Mesodermal cell (in vitro differentiated cells): ENCODE measurements around the gene RRP15.
A peak's percentile ranks its signal among the peaks of the same experiment; 100 is the strongest.

ENCODE experiments used
- H3K27ac ChIP-seq: 2 replicates; pipeline ENCODE4 v1.7.0; 2013; ENCODE audit warnings: mild to moderate bottlenecking, low read depth, low read length, moderate library complexity; ENCODE audit not compliant: severe bottlenecking
- H3K36me3 ChIP-seq: 2 replicates; pipeline ENCODE4 v1.7.1; 2013; ENCODE audit warnings: mild to moderate bottlenecking, low read length, moderate library complexity; ENCODE audit not compliant: control insufficient read depth, insufficient read depth
- H3K4me1 ChIP-seq: one replicate; pipeline ENCODE4 v1.7.1; 2013; ENCODE audit warnings: mild to moderate bottlenecking, low read length; ENCODE audit not compliant: insufficient read depth, control insufficient read depth, poor library complexity, severe bottlenecking
- H3K4me3 ChIP-seq: 2 replicates; pipeline ENCODE4 v1.7.0; 2013; ENCODE audit warnings: low read length, control low read depth, mild to moderate bottlenecking; ENCODE audit not compliant: insufficient read depth, poor library complexity, severe bottlenecking; ENCODE audit errors: extremely low read depth
- H3K9me3 ChIP-seq: 2 replicates; pipeline ENCODE4 v1.7.1; 2013; ENCODE audit warnings: mild to moderate bottlenecking, low read length, moderate library complexity; ENCODE audit not compliant: control insufficient read depth
- WGBS, 2 experiments: methylation state at CpG; one replicate each; pipeline ENCODE4 v1.1.5; 2013; ENCODE audit warnings: missing lambda C conversion rate in 2 of 2; ENCODE audit not compliant: insufficient coverage in 2 of 2; 5-methylcytosine and 5-hydroxymethylcytosine counted together

RRP15 gene

DNA sequence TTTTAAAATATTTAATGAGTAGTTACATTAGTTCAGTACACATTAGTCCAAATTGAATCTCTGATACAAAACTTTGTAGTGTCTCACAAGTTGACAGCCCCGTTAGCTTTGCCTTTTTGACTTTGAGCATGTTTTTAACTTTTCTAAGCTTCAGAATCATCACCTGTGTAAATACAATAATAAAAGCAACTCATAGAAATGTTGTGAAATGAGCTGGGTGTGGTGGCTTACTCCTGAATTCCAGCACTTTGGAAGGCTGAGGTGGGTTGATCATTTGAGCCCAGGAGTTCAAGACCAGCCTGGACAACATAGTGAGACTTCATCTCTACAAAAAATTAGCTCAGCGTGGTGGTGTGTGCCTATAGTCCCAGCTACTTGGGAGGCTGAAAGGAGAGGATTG, 11.1 kb downstream of the RRP15 start:
- H3K4me1 ChIP-seq: no peaks in the 10 kb centered on the region
- no peak overlapping the region for H3K4me3 ChIP-seq
- peaks cover 9% of the 10 kb centered on the region for H3K36me3 ChIP-seq
- no peak overlapping the region for H3K27ac ChIP-seq
- no peaks in the 10 kb centered on the region for H3K9me3 ChIP-seq
- WGBS, 2 experiments: 100% methylated on average over 1 of the region's 2 CpGs; no CpG with 5 or more reads in 1 of the 2 experiments

DNA sequence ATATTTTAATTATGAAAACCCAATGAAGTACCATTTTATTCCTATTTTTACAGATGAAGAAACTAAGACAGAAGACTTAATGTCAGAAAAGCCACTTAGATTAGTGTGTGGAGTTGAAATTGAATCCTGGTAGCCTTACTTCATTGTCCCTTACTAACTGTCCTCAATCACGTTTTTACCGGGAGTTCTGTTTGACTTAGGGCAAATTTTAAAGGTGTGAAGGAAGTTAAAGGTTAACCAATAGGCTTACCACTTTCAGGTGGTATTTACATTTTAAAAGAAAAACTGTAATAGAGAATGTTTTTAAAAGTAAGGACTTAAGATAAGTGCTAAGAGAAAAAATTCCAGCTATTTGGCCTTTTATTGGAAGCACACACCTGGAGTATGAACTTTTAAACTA, 12.4 kb downstream of the RRP15 start:
- no peak overlapping the region for H3K27ac ChIP-seq
- peaks cover 9% of the 10 kb centered on the region for H3K36me3 ChIP-seq
- no peak overlapping the region for H3K4me3 ChIP-seq
- no CpG with 5 or more reads among the region's 2 CpGs for WGBS, 2 experiments
- no peaks in the 10 kb centered on the region for H3K9me3 ChIP-seq
- no peaks in the 10 kb centered on the region for H3K4me1 ChIP-seq

DNA sequence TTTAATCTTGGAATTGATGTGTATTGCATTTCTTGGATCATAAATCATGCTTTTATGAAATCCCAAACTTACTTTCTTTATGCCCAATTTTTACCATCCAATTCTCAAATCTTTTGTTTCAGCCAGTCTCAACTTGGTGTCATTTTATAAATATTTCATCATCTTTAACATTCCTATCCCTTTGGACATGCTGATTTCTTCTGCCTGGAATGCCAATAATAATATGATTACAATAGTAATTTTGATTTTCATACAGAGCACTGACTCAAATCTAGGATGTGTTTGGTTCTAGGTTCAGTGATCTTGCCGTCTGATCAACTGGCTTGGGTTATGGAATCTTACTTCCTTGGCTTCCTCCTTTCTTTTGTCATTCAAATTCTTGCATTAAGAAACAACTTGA, 12.8 kb downstream of the RRP15 start:
- Histone ChIP-seq H3K36me3 (peaks cover 9% of the 10 kb centered on the region), H3K4me1 (no peaks in the 10 kb centered on the region), H3K9me3 (no peaks in the 10 kb centered on the region), H3K4me3 (no peak overlapping the region), H3K27ac (no peak overlapping the region)
- WGBS, 2 experiments: 80 to 100% methylated on average over 1 of the region's 1 CpG

DNA sequence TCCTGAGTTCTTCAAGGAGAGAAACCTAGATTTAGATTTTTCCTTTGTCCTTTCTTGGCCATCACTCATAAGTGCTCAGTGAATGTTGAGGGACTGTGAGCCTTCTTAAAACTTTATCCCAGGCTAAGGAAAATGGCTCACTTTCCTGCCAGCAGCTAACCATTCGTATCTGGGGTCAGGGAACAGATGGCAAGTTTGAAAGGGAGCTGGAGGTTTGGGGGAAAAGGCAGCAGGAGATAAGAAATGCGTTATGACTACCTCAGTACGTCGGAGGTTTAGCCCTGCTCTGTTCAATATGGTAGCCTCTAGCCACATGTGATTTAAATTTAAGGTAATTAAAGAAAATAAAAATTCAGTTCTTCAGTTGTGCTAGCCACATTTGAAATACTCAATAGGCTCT, 13.3 kb downstream of the RRP15 start:
- 82 to 89% methylated on average over 2 to 3 of the region's 4 CpGs for WGBS, 2 experiments
- H3K9me3 ChIP-seq: no peaks in the 10 kb centered on the region
- no peak overlapping the region for H3K4me3 ChIP-seq
- peaks cover 9% of the 10 kb centered on the region for H3K36me3 ChIP-seq
- H3K27ac ChIP-seq: peak overlapping the region; percentile 24
- no peaks in the 10 kb centered on the region for H3K4me1 ChIP-seq

DNA sequence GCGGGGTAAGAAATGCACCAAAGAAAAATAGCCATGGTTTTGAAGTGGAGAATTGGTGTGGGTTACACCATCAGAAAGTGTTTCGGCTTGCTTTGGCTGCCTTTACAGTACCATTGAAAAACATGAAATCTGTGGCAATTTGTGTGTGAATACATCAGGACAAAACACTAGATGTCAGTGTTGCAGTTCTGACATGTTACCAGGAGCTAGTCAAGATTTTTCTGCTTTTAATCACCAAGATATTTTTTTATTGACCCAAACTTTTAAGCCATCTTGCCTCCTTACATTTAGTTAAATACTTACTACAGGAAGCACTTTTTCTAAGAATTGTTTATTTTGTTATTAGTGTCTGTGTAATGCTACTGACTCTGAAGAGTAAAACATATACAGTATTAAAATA, 14.3 kb downstream of the RRP15 start:
- 83 to 85% methylated on average over 2 of the region's 2 CpGs for WGBS, 2 experiments
- H3K27ac ChIP-seq: no peak overlapping the region
- no peak overlapping the region for H3K4me3 ChIP-seq
- peaks cover 4% of the 10 kb centered on the region for H3K36me3 ChIP-seq
- no peaks in the 10 kb centered on the region for H3K4me1 ChIP-seq
- no peaks in the 10 kb centered on the region for H3K9me3 ChIP-seq

DNA sequence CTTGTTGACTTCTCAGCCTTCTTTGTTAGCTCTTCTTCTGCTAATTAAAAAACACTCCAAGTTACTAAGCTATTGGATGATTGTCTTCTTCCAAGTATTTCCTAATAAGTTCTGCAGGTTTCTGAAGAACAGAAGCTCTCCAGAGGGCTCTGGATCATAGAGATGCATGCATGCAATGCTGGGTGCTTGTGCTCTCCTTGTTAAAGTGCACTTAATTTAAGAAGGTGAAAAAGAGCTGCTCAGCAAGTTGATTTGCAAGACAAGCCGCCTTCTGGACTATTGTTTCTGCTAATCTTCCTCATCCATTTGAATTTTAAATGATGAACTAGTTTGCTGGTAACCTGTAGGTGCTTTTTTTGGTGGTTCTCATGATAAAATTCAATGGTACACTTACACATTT, 16.1 kb downstream of the RRP15 start:
- Histone ChIP-seq H3K4me3 (no peak overlapping the region), H3K9me3 (no peaks in the 10 kb centered on the region), H3K36me3 (peaks cover 3% of the 10 kb centered on the region), H3K4me1 (peaks cover 4% of the 10 kb centered on the region), H3K27ac (no peak overlapping the region)
- 67% methylated on average over 1 of the region's 1 CpG; no CpG with 5 or more reads in 1 of the 2 experiments for WGBS, 2 experiments

DNA sequence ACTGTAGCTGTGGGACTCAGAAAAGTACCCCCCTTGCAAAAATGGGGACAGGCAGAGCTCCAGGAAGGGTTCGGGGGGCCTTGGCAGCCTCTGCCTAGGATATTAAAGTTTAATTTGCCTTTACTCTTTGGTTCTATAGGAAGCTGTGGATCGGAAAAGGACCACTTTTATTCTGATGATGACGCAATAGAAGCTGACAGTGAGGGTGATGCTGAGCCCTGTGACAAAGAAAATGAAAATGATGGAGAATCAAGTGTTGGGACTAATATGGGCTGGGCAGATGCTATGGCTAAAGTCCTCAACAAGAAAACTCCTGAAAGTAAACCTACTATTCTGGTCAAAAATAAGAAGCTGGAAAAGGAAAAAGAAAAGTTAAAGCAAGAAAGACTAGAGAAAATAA, 17.1 kb downstream of the RRP15 start:
- no peaks in the 10 kb centered on the region for H3K9me3 ChIP-seq
- no peak overlapping the region for H3K27ac ChIP-seq
- no peak overlapping the region for H3K4me3 ChIP-seq
- WGBS, 2 experiments: 88 to 92% methylated on average over 2 to 3 of the region's 3 CpGs
- peaks cover 5% of the 10 kb centered on the region for H3K36me3 ChIP-seq
- H3K4me1 ChIP-seq: peaks cover 4% of the 10 kb centered on the region

DNA sequence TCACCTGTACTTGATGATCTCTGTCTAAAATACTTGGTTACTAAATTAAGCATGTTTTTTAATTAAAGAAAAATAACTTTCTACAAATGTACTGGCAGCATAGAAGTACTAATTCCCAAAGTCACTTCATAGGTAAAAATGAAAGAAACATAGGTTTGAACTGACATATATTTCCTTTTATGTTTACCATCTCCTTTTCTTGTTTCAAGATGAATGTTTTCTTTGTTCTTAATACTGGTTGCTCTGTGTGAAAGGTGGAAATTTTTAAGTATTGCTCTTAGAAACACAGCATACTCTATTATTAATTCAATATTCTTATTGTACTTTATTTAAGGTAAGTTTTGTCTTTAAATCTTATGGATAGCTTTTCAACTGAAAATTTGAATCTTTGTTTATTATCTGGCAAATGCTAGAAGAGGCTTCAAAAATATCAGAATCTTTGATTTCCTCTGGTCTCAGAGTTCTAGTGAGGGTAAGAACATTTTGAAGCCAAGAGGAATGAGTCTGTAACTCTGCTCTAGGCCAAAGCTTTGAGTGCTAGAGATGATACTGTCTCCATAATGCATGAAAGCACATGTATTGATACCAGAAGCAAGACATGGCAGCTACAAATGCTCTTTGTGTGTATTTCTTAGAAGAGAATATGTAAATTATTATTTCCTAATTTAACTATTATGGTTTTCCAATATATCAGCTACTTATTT, 18.2 kb downstream of the RRP15 start:
- H3K36me3 ChIP-seq: peaks cover 12% of the 10 kb centered on the region
- no peak overlapping the region for H3K4me3 ChIP-seq
- no peaks in the 10 kb centered on the region for H3K9me3 ChIP-seq
- peaks cover 4% of the 10 kb centered on the region for H3K4me1 ChIP-seq
- H3K27ac ChIP-seq: no peak overlapping the region

DNA sequence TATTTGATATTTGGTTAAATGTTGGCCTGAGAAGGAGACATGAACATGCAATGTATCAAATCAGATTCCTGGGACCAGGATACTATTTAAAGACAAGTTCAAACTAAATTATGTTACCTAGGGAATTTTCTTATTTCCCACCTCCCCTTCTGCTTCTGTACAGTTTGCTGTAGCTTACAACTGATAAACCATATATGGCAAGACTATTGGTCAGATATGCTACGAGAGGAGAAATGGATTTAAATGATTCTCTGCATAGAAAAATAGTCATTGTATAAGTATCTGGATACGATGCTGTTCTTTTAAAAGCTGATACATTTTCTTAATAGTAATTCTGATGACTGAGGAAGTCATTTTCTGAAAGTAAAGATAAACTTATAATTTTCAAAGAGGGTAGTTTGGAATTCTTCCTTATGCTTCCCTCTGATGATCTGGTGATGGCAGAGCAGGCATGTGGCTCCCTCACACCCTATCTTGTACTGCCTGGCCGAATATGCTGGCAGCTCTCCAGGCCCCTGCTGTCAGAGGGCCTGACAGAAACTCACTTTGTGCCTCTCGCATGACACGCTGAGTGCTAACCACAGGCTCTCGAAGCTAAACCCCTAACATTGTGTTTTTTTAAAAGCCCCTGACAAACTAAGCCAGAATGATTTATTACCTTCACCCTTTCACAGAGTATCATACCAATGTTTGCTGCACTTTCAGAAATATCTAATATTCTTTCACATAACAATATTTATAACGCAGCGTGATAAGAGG, 19.4 kb downstream of the RRP15 start:
- 48 to 86% methylated on average over 4 to 5 of the region's 8 CpGs for WGBS, 2 experiments
- Histone ChIP-seq H3K9me3 (no peaks in the 10 kb centered on the region), H3K36me3 (peaks cover 12% of the 10 kb centered on the region), H3K4me3 (no peak overlapping the region), H3K4me1 (peaks cover 4% of the 10 kb centered on the region), H3K27ac (no peak overlapping the region)

DNA sequence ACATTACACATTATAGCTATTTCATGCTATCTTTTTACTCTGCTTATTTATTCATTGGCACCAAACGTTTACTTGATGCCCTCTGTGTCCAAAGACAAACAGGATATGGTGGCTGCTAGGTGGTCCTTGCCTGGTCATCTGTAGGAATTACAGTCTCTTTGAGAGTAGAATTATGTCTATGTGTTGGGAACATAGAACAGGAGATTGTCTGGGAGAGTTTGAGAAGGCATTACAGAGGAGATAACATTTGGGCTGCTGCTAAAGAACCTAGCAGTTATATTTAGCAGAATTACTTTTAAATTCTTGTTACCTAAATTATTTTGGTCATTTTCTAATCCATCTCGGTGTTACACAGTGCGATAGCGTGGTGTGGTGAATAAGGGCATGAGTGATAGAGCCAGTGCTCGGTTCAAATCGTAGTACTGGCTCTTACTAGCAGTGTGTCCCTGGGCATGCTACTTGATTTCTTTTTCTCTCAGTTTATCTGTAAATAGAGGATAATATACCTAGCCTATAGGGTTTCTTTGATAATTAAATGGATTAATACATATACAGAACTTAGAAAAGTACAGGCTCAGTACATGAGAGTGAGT, 20.5 kb downstream of the RRP15 start:
- no peaks in the 10 kb centered on the region for H3K9me3 ChIP-seq
- WGBS, 2 experiments: 97% methylated on average over 6 of the region's 6 CpGs; no CpG with 5 or more reads in 1 of the 2 experiments
- H3K4me3 ChIP-seq: no peak overlapping the region
- H3K27ac ChIP-seq: no peak overlapping the region
- H3K36me3 ChIP-seq: peaks cover 16% of the 10 kb centered on the region
- peaks cover 4% of the 10 kb centered on the region for H3K4me1 ChIP-seq

DNA sequence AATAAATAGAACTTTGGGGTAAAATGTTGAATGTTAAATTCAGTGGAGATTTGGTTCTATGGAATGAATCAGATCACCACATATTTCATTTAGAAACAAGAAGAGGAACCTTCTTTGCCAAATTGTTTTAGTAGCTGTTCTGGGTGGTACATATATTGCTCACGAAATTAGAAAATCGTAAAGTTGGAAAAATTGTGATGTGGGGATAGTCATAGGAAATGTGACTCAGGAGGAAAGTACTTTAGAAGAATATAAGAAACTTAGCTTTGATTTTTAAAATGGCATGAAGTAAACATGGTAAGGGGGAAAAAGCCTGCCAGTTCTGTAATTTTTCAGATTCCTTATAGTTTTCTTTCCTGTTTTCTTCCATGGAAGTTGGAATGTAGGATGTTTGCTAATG, 27.4 kb downstream of the RRP15 start:
- Histone ChIP-seq H3K4me1 (no peaks in the 10 kb centered on the region), H3K36me3 (peaks cover 21% of the 10 kb centered on the region), H3K4me3 (no peak overlapping the region), H3K9me3 (no peaks in the 10 kb centered on the region), H3K27ac (no peak overlapping the region)
- WGBS, 2 experiments: 100% methylated on average over 2 of the region's 2 CpGs
